GM19324 (cell line): Measurements from ENCODE around the gene CCDC157.

Source experiments
- ATAC-seq: cut with Tn5 transposase; IDR thresholded peaks from one replicate; pipeline ENCODE4 v1.9.1; 2021; ENCODE audit warnings: mild to moderate bottlenecking, moderate library complexity; ENCODE audit not compliant: unreplicated experiment, low FRiP score

The CCDC157 gene

GRCh38 chr22:30351226-30351625 lies 5.6 kb upstream of the CCDC157 start:
- no peak for ATAC-seq

- no peak for ATAC-seq
Observed at GRCh38 chr22:30354644-30355043, 2.2 kb upstream of the CCDC157 start.

DNA sequence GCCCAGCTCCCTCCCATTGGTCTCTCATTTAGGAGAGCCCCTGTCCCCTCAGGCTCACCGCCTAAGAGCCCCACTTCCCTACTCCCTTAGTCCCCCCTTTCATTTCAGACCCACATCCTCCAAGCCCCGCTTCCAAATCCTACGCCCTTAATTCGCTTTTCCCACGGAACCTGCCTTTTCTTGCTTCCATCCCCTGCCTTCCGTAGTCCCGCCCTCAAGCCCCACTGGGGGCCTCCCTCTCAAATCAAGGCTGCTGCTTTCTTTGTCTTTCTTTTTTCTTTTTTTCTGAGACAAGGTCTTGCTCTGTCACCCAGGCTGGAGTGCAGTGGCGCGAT lies 396 bp downstream of the CCDC157 start:
- ATAC-seq, result no peak

DNA sequence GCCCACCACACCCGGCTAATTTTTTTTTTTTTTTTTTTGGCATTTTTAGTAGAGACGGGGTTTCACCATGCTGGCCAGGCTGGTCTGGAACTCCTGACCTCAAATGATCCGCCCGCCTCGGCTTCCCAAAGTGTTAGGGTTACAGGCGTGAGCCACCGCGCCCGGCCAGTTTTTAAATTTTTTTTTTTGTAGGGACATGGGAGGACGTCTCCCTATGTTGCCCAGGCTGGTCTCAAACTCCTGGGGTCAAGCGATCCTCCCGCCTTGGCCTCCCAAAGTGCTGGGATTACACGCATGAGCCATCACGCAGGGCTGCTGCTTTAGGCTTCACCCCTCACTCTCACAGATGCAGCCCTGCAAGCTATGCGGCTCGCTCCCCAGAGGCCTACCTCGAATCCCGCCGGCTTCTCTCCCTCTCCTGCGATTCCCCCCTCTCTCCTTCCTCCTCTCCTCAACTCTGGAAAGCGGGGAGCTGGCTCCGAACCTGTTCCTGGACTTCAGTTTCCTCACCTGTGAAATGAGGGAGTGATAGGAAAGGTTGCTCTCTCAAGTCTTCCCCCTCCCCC lies 926 bp downstream of the CCDC157 start:
- no peak for ATAC-seq

- no peak for ATAC-seq
Observed at GRCh38 chr22:30358541-30358940, 1.7 kb downstream of the CCDC157 start.

- ATAC-seq, result no peak
Observed at GRCh38 chr22:30361916-30362650, 5.3 kb downstream of the CCDC157 start.

DNA sequence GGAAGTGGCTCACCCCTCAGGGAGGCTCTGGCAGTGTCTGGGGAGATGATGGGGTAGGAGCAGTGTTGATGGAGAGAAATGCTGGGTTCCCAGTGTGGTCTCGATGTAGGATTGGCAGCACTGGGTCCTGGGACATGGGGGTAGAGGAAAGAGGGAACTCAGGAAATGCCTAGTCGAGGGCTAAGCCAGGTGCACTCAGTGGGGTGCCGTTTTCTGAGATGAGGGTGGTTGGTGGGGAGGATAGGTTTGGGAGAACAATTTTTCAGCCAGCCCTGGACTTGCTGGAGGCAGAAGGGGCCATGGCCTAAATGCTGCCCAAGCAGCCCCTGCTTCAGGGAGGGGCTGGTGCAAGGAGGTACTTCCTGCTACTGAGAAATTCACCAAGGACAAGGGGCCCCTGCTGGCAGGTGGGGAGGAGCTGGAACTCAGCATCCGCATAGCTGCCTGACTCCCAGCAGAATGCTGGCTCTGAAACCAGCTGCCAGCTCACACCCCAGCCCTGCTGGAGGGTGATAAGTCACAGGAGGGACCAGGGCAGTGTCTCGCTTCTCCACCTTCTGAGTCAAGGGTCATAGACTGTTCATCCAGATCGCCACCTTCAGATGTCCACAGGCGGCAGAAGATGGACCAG lies 6.0 kb downstream of the CCDC157 start:
- no peak for ATAC-seq

DNA sequence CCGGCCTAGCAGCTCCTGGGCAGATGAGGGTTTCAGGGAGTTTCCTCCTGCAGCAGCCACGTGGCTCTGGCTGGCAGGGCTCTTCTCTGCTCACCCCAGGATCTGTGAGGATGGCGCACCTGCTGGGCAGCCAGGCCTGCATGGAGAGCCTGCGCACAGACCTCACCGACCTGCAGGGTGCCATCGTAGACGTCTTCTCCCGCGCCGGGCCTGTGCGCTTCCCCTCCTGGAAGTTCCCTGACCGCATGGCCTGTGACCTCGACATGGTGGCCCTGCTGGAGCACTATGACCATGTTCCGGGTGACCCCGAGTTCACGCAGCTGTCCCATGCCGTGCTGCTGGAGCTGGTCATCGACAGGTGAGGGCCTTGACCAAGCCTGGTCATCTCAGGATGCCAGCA lies 9.1 kb downstream of the CCDC157 start:
- ATAC-seq, result no peak

DNA sequence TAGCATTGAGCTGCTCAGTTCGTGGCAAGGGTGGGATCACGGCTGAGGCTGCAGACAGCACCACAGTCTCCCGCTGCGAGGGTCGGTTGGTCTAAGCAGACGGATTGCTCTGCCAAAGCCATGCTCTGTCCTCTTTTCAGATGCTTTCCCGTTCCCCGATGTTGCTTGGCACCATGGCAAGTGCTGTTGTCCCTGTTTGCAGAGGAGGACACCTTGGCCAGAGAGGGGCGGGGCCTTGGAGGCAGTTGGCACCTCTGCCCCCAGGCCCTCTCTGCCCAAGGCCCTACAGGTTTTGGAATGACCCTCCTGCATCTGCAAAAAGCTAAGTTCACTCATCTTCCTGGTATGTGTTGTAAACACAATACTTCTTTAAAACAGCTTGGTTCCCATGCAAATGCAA lies 11.6 kb downstream of the CCDC157 start:
- ATAC-seq, result no peak

GRCh38 chr22:30370641-30371230 lies 13.9 kb downstream of the CCDC157 start:
- ATAC-seq, result no peak

DNA sequence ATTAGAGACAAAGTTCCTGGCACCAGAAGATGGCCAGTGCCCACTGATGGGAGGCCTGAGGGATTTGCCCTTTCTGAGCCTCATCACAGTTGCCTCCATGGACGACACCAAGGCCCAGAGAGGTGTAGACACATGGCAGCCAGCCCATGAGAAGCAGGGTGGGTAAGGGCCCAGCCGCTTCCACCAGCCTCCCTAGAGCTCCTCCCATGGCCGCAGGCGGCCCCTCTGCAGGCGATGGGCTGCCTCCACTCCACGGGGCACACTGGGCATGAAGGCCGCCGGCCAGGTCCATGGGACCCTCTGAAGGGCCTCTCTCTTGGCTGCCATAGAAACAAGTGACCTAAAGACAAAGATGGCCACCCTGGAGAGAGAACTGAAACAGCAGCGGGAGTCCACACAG lies 14.5 kb downstream of the CCDC157 start:
- no peak for ATAC-seq

DNA sequence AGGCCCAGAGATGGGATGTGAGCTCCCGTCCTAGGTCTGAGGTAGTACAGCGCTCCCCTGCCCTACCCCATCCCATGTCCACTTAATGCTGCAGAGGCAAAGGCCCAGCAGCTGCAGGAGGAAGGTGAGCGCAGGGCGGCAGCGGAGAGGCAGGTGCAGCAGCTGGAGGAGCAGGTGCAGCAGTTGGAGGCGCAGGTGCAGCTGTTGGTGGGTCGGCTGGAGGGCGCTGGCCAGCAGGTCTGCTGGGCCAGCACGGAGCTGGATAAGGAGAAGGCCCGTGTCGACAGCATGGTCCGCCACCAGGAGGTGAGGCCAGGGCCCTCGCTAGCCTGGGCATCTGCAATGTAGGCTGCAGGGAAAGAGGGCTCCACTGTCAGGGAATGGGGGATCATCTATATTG lies 15.2 kb downstream of the CCDC157 start:
- no peak for ATAC-seq

GRCh38 chr22:30372915-30373314 lies 16.1 kb downstream of the CCDC157 start:
- no peak for ATAC-seq

DNA sequence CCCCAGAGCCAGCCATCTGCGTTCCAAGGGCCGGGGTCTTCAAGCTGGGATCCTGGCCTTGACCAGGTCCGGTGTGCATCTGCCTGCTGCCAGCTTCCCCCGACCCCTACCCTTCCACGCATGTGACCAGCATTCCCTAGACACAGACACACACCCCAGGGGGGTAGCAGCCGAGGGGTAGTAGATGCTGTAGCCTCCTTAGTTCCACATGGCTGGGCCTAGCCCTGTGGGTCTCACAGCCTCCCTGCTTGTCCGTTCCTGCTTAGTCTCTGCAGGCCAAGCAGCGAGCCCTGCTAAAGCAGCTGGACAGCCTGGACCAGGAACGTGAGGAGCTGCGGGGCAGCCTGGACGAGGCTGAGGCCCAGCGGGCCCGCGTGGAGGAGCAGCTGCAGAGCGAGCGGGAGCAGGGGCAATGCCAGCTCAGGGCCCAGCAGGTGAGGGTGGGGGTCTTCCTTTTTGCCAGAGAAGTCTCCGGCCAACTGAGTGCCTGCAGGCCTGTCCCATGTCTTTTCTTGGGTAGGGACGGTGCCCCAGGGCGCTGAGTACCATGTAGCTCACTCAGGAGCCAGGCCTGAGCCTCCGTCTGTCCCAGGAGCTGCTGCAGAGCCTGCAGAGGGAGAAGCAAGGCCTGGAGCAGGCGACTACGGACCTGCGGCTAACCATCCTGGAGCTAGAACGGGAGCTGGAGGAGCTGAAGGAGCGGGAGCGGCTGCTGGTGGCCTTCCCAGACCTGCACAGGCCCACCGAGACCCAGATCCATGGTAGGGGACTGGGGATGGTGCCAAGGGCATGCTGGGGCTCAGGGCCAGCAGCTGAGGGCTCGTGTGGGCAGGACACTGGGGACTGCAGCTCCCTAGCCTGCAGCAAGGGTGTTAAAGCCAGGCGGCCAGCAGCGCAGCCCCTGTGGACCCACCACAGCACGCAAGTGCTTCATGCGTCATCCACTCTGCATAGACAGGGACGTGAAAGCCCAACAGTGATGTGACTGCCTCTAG lies 16.8 kb downstream of the CCDC157 start:
- ATAC-seq, result no peak

- ATAC-seq, result no peak
Observed at GRCh38 chr22:30375312-30375849, 18.6 kb downstream of the CCDC157 start.

- no peak for ATAC-seq
Observed at GRCh38 chr22:30380011-30380410, 23.2 kb downstream of the CCDC157 start.

GRCh38 chr22:30381264-30381663 lies 24.5 kb downstream of the CCDC157 start:
- ATAC-seq, result no peak

DNA sequence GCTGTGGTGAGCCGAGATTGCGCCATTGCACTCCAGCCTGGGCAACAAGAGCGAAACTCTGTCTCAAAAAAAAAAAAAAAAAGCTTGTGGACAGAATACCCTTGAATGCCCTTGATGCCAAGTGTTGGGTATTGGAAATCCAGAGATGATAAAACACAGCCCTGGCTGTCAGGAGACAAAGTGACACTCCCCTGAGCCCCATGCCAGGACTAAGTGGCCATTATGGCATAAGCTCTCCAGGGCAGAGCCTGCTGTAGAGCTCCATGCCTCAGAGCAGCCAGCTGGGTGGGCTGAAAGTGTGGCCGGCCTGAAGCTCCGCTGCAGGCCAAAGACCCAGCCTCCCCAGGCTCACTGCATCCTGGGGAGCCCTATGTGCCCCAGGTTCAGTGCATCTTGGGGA lies 25.5 kb downstream of the CCDC157 start:
- ATAC-seq, result no peak

DNA sequence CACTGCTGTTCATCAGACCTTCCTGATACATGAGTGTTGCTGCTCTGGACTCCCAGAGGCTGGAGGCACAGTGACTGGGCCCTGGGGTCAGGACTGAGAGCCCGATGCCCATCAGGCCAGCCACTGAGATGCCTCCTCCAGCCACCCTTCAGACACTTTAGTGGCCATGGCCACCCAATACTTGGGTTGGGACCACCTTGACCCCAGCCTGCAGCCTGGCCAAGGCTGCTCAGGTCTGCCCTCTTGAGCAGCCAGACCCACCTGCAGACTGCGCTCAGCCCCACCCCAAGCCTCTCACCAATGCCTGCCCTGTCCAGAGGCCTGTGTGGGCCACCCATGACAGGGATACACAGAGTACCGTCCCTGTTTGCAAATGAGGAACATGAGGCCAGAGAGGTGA lies 26.3 kb downstream of the CCDC157 start:
- ATAC-seq, result no peak

DNA sequence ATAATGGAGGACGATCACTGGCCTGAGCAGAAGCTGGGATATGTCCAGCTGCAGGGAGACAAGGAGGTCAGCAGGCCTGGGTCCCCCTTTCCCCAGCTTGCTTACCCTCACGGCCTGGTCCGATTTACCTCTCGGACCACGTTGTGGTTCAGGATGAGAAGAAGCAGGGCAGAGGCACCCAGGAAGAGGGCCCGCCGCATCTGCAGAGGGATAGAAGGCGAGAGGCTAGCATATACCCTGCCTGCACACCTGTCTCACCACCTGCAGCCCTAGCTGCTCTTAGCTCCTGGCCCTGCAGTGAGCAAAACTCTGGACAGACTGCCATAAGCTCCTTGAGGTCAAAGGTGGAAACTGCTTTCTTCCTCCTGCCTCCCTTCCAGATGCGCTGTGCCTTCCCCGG lies 29.1 kb downstream of the CCDC157 start:
- ATAC-seq, result no peak
